ENCODE measurements around the gene SNRNP200.
"Not testable (repeated sequence)": the region's sequence is repeated elsewhere in the genome, so short reads cannot be mapped to it uniquely, and the experiment has no call there.

SNRNP200 gene

DNA sequence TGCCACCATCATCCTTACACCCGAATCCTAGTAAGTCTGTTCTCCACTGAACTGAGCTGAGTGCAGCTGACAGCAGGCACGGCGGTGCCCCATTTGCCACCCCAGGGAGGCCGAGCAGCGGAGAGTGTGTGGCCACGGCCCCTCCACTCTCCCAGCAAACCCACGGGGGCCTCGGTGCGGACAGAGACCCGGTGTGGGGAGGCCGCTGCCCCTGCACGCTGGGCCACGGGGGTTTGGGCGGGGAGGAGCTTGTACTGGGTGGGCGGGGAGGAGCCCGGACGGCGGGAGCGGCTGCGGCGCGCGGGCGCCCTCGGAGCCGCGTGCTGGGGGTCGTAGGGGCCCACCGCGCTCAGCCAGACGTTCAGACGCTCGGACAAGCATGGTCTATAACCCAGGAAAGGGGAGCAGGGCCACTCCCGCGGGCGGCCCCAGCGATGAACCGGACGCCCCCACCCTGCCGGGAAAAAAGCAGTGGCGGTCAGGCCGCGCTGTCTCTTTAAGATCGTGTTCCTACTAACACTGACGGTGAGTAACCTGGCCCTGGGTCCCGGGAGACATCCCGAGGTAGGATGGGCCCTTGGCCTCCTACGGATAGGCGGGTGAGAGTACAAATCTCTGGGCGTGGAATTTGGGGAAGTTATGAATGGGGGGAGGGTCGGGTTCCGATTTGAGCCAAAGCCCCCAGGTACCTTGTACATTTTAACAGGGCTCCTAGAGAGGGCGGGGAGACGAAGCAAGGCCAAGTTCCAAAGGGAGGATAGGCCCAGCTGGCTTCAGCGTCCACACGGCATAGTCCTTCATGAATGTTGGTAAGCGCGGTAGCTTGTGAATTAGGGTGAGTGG lies 19.9 kb upstream of the SNRNP200 start, which contains the start of gene ITPRIPL1:
TSS of gene ITPRIPL1 (plus strand) at position 277 of the 843 bp plus-strand sequence. CDS start at position 800, 523 bp downstream.
- in situ Hi-C loops (cut with MboI; ENCODE audit: low sequenced_read_pairs) = no loop called here

DNA sequence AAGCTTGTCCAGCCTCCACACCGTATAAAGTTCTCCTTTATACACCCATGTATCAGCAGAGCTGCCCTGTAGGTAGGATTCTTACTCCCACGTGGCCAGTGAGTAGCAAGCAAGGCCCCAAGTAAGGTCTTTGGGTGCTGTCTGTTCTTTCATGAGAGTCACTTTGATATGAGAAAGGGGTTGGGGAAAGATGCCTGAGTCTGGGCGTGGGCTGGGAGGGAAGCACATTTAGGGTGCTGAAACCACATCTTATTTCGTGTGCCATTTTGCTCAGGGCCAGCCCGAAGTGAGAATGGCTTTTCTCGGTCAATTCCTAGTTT lies 19.3 kb upstream of the SNRNP200 start:
- in situ Hi-C loops (cut with MboI; ENCODE audit: low sequenced_read_pairs) = no loop called here

DNA sequence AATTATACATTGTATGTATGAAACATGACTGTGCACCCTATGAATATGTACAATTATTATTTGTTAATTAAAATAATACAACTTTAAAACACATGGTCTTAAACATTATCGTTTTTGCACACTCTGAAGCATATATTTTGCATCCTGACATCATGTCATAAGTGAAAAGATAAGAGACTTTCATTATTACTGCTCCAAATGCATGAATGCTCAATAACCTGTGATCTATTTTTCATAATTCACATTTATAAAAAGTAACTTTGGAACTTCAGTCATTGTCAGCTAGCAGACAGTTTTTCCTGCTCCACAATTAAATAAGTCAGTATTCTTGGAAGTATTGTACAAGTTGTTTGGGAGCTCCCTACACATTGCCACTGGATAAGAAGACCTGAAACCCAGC lies 18.5 kb upstream of the SNRNP200 start:
- in situ Hi-C loops (cut with MboI; ENCODE audit: low sequenced_read_pairs) = no loop called here

DNA sequence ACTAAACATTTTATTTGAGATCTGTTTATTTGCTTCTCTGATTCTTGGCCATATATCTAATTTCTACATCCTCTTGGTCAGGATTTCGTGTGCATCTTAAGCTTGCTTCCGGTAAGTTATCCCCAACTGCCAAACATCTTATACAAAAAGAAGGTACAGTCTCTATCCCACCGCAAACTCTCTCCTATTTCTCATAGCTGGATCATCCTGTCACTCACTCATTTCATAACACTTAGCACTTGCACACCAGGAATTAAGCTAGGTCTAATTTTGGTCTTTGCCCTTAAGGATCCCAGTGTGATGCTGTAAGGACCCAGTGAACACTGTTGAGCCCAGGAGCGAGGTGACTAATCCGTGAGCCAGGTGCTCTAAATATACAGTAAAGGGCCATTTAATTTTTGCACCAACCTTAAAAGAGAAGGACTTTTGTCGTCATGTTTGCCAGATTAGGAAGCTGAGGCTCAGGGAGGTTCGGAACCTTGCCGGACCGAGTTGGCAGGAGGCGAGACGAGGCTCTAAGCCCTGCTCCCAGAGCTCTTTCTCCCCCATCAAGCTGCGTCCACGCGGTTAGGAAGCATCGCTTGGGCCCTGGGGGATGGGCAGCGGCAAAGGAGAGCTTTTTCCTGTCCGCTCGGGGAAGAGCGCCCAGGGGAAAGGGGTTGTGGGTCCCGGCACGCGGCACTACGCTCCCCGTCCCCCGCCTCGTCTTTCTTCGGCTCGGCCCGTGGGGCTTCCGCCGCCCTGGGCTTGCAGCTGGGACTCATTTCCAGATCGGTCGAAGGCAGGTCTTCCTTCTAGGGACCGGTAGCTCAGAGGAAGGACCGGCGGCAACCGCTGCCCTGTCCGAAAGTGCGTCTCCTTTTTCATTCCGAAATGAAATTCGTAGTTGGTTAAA lies 15.6 kb upstream of the SNRNP200 start:
- in situ Hi-C loops (cut with MboI; ENCODE audit: low sequenced_read_pairs) = no loop called here

DNA sequence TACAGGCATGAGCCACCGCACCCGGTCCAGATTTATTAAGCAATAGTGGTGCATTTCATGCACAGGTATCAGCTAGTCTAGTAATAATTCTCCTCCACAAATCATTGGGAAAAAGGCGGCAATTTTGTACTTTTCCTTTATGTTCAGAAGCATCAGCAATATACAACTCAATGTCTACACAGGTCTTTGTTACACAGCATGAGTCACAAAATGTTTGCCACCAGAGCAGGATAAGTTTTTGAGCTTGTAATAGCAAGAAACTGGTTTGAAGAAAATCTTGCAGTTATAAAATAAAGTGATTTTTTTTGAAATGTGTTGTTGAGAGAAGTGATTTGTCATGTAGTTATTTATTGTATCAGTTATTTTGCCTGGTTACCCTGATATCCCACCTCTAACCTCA lies 15.0 kb upstream of the SNRNP200 start:
- in situ Hi-C loops (cut with MboI; ENCODE audit: low sequenced_read_pairs) = no loop called here

DNA sequence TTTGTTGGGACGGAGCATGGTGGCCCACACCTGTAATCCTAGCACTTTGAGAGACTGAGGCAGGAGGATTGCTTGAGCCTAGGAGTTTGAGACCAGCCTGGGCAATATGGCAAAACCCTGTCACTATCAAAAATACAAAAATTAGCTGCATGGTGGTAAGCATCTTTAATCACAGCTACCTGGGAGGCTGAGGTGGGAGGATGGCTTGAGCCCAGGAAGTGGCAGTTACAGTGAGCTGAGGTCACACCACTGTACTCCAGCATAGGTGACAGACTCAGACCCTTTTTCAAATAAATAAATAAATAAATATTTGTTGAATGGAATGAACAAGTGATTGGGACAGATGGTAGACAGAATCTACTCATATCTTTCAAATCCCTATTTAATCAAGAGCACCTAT lies 14.1 kb upstream of the SNRNP200 start:
- in situ Hi-C loops (cut with MboI; ENCODE audit: low sequenced_read_pairs) = no loop called here

DNA sequence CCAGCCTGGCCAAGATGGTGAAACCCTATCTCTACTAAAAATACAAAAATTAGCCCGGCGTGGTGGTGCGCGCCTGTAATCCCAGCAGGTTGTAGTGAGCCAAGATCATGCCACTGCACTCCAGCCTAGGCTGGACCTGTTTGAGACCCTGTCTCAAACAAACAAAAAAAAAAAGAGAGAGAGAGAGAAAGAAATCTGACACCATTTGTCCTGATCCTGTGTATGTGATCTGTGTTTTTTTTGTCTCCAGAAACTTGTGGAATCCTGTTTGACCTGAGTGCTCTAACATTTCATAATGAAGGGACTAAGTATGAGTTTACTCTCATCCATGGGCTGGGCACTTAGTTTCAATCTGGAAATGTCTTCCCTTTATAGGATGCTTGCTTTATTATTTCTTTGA lies 13.4 kb upstream of the SNRNP200 start:
- in situ Hi-C loops (cut with MboI; ENCODE audit: low sequenced_read_pairs) = no loop called here

DNA sequence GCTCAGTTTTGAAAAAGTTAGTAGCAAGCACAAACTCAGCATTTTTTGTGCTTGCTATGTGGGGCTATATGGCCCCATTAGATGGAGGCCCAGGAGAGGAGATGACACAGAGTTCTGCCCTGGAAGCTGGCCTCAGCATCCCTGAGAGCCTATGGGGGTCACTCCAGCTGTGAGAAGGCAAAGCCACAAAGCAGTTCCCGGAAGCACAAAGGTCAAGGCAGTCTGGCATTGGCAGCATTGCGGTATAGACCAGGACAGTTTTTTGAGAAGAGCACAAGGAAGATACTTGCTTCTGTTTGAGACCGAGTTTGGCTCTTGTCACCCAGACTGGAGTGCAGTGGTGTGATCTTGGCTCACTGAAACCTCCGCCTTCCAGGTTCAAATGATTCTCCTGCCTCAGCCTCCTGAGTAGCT lies 12.2 kb upstream of the SNRNP200 start:
- in situ Hi-C loops (cut with MboI; ENCODE audit: low sequenced_read_pairs) = no loop called here

DNA sequence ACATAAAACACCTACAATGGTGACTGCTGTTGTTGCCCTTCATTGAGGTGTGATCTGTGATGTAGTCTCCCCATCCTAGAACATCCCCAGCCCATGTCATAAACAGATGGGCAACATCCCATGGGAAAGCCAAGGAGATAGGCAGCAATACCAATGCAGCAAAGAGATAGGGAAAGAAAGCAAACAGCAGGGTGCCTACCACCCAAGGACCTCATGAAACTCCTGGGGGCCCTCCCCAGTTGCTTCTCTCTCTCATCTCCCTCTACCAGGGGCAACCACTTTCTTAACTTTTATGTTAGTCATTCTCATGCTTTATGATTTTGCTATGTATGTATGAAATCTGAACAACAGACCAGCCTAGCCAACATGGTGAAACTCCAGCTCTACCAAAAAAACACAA lies 11.7 kb upstream of the SNRNP200 start:
- in situ Hi-C loops (cut with MboI; ENCODE audit: low sequenced_read_pairs) = no loop called here

DNA sequence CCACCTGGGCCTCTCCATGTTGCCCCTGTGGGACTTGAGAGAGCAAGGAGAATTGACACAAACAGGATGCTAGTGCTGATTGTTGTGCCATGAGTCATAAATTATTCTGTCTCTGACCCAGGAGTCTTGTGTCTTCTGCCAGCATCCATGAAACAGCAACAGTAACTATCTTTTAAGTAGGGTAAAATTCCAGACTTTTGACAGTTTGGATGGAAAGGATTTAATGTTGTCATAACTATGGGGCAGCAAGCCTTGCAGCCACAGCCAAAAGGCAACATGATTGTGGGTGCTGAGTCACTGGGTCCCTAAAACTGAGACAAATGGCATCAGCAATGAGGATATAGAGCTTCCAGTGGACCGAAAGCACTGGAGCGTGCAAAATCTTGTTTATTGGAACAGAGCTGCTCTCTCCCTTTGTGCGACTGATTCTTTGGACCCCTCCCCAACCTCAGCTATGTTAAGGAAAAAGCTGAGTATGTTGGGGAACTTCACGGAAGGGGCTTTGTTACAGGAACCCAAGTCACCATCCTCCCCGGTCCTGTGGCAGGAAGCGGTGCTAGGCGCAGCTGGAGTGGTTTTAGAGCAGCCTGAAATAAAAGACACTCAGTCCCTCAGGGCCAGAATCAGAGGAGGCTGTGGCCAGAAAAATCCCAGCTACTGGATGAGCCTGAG lies 10.2 kb upstream of the SNRNP200 start:
- in situ Hi-C loops (cut with MboI; ENCODE audit: low sequenced_read_pairs) = no loop called here

DNA sequence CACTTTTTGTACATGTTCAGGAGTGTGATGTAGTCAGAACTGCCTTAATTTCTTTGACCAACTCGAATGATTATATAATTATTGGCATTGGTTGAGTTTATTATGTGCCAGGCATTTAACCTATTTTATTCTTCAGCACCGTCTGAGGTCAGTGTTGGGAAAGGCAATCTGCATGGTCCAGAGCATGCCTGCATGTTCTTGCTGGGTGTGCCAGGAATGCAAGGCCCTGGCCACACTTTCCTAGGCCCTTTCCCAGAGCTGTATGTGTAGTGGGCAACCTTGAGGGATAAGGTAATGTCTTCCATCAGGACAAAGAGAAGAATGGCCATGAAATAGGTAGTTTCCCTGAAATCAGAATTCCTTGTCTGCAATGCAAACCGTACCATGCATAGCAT lies 9.7 kb upstream of the SNRNP200 start:
- in situ Hi-C loops (cut with MboI; ENCODE audit: low sequenced_read_pairs) = no loop called here

DNA sequence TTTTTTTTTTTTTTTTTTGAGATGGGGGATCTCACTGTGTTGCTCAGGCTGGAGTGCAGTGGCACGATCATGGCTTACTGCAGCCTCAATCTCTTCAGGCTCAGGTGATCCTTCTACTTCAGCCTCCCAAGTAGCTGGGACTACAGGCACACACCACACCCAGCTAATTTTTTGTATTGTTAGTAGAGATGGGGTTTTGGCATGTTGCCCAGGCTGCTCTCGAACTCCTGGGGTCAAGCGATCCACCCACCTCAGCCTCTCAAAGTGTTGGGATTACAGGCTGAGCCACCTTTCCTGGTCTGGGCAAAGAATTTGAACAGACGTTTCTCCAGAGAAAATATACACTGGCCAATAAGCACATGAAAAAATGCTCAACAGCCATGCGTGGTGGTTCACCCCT lies 2.9 kb upstream of the SNRNP200 start:
- in situ Hi-C loops (cut with MboI; ENCODE audit: low sequenced_read_pairs) = no loop called here

DNA sequence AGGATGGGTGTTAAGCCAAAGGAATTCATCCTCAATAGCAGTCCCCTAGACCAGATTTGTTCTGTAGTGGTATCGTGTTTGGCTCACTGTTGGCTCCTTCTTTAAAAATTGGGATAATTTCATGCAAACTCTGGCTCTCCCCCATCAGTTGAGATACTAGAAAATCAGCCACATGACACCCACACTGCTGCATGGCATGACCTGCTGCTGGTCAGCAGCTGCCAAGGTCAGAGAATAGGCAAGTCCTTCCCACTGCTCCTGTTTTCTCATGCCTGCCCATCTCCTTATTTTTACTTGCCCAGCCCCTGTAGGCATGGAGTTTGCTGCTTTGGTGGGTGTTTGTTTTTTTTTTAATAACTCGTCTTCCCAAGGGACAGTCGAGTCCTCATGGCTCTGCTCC lies 1.0 kb upstream of the SNRNP200 start:
- in situ Hi-C loops (cut with MboI; ENCODE audit: low sequenced_read_pairs) = no loop called here

DNA sequence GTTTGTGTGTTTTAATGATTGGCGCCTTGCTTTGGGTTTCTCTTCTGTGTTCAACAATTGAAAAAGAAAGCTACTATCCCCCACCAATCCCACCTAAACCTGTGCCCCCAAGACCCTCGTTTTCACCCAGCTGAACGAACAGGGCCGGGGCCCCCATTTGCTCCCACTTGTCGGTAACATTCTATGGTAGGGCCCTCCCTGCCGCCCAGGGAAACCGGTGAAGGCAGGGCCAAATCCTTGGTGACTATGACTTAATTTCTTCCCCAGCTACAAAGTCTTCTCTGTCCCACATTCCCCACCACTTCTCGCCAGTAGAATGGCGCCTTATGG lies 598 bp upstream of the SNRNP200 start:
- in situ Hi-C loops (cut with MboI; ENCODE audit: low sequenced_read_pairs) = no loop called here

DNA sequence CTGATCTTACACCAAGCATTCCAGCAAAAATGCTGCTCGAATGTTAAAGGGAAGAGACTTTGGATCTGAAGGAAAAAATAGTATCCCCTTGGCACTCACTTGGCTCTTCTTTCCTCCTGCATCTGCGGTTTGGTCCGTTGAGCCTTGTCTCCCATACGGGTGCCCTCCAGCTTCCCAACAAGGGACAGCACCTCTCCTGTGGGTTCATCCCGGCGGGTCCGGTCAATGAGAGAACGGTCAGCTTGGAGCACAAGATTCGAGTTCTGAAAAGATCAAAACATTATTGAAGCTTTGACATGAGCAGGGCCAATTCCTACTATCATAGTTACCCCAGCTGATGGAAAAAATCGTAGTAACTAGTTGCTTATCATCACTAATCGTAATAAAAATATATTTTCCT lies 740 bp downstream of the SNRNP200 start:
- in situ Hi-C loops (cut with MboI; ENCODE audit: low sequenced_read_pairs) = no loop called here

DNA sequence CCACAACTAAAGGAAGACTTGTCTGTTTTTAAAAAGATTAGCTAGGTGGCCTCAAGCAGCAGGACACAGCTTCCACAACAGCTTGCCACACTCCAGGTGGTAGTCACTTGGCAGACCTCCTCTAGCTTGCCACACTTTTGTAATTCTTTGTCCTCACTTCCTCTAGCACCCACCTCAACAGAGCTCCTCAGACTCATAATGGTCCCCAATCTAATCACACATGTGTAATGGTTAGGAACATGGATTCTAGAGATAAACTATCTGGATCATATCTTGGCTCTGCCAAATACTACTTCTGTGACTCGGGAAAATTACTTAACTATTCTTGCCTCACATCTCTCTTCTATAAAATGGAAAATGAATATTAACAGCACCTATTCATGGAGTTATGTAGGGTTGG lies 3.5 kb downstream of the SNRNP200 start:
- in situ Hi-C loops (cut with MboI; ENCODE audit: low sequenced_read_pairs) = no loop called here

DNA sequence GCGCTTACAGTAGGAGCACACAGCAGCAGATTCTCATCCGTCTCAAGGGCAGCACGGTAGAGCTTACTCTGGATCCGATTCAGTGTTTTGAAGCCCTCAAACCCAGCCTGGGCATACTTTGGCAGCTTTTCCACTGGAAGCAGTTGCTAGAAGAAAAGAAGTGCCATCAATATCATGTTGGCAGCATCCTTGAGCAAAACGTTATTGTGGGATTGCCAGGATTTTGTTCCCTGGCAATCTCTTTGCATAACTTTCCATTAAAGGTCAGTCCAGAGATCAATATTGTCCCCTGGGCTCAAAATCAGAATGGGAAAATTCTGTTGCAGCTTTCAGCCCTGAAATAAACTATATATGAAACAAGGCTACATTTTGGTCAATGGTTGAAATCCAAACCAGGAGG lies 8.4 kb downstream of the SNRNP200 start:
- in situ Hi-C loops (cut with MboI; ENCODE audit: low sequenced_read_pairs) = no loop called here

DNA sequence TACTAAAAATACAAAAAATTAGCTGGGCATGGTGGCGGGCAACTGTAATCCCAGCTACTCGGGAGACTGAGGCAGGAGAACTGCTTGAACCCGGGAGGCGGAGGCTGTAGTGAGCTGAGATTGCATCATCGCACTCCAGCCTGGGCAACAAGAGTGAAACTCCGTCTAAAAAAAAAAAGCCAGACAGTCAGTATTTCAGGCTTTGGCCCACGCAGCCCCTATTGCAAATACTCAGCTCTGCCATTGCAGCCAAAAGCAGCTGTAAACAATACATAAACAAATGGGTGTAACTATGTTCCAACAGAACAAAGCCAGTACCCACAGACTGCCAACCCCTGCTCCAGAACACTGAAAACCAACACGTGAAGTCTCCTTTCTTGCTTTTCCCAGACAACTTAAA lies 11.1 kb downstream of the SNRNP200 start:
- in situ Hi-C loops (cut with MboI; ENCODE audit: low sequenced_read_pairs) = not testable (repeated sequence)

DNA sequence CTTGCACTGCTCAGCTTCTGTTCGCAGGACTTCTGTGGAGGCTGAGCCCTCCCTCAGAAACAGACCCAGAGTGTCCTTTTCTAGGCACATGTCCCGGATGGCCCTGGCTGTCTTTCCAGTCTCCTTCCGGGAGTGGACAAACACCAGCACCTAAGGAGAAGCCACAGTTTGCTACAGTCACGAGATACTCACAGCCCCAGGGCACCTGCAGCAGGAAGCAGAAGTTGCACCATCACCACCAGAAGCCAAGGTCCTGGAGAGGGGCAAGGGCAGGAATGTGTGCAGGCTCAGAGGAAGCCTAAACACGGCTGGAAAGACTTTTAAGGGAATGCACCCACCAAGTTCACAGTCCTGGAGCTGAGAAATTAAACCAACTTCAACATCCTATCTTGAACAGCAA lies 13.6 kb downstream of the SNRNP200 start:
- in situ Hi-C loops (cut with MboI; ENCODE audit: low sequenced_read_pairs) = no loop called here

DNA sequence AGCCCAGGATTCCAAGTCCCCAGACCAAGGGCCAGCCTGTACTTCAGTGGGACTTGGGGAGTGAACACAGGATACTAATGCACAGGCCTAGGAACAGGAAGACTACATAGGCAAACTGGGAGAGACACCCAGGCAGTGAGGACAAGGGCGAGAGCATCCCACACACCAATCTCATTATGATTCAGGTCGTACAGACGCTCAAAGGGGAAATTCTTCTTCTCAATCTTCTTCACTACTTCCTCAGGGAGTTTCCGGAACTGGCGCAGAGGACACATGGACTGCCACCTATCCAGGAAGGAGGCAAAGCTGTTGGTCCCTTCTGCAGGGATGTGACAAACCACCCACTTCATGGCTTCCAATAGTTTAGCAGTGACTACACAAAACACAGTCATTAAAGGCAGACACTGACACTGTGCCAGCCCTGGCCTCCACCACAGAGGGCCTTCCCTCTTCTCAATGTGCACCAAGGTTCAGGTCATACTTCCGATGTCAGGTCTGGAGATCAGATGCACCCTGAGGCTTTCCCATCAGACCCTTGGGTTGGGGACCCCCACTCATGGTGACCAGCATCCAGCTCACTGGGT lies 18.0 kb downstream of the SNRNP200 start:
- in situ Hi-C loops (cut with MboI; ENCODE audit: low sequenced_read_pairs) = no loop called here

DNA sequence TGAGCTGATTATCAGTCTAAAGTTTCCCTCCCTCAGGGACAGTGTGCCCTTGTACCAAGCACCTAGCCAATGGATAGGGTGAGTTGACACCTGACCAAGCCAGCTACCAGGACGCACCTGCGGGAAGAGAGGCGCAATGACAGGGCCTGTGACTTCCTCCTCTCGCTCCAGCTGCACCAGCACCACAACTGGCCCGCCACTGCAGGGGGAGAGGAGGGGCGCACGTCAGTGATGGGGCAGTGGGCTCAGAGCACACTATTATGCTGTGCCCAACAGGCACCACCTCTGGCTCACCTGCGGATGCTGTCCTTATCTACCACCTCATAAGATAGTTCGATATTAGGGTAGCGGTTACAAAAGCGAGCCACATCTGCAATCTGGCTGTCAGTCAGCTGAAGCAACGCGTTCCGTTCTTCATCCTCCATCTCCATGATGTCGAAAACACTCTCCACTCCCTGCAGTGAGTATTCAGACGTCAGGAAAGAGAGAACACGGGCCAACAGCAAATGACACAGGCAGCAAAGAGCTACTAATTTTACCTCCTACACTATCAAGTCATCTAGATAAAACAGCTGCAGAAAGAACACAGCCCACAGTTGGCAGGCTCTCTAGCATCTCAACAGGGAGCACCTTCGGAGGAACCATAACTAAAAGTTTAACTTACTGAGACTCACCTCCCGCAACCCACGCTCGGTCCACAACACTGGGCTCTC lies 28.4 kb downstream of the SNRNP200 start:
- in situ Hi-C loops (cut with MboI; ENCODE audit: low sequenced_read_pairs) = no loop called here
